ENCODE measurements around the gene ADGRV1.
"Not testable (repeated sequence)": the region's sequence is repeated elsewhere in the genome, so short reads cannot be mapped to it uniquely, and the experiment has no call there.

Gene ADGRV1

DNA sequence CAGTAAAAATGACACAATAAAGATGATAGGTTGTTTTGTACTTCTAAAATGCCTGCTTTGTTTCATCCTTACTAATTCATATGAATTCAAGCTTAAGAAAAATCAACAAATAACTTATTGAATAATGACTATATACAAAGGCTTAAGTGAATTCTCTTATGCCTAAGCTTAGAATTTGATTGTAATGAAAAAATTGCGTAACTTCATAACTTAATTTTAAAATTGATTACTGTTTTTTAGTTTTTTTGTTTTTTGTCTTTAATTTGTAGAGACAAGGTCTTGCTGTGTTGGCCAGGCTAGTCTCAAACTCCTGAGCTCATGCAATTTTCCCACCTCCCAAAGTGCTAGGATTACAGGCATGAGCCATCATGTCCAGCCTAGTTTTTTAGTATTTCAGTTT lies 432.6 kb downstream of the ADGRV1 start:
- no peak for DNase-seq (ENCODE audit: low spot score)

DNA sequence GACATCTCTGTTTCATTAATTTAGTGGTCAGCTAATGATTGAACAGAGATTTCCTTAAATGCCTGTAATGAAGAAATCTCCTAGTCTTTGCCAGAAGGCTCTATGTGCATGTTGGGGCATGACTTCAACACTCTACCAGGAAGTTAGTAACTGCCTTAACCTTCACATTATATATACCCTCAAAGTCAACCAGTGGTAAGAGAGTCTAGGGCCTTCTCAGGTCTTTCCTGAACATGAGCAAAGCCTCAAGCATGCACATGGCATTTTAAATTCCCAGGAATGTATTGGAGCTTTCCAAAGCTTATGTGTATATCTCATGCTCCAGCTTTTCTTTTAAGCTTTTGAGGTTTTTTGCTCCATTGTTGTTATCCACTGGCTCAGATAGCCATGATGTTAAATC lies 436.2 kb downstream of the ADGRV1 start:
- DNase-seq (ENCODE audit: low spot score): no peak

GRCh38 chr5:90996089-90996488 lies 437.5 kb downstream of the ADGRV1 start:
- no peak for DNase-seq (ENCODE audit: low spot score)

GRCh38 chr5:90997082-90997481 lies 438.5 kb downstream of the ADGRV1 start:
- DNase-seq (ENCODE audit: low spot score): no peak

DNA sequence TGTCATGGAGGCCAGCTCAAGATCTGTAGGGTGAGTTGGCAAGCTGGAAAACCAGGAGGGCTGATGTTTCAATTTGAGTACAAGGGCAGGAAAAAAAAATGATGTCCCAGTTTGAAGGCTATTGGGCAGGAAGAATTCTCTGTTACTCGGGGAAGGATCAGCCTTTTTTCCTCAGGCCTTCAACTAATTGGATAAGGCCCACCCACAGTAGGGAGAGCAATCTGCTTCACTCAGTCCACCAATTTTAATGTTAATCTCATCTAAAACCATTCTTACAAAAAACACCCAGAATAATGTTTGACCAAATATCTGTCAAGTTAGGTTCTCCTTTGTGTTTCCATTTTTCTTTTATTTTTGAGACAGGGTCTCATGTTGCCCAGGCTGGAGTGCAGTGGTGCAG lies 442.1 kb downstream of the ADGRV1 start:
- DNase-seq (ENCODE audit: low spot score): no peak

DNA sequence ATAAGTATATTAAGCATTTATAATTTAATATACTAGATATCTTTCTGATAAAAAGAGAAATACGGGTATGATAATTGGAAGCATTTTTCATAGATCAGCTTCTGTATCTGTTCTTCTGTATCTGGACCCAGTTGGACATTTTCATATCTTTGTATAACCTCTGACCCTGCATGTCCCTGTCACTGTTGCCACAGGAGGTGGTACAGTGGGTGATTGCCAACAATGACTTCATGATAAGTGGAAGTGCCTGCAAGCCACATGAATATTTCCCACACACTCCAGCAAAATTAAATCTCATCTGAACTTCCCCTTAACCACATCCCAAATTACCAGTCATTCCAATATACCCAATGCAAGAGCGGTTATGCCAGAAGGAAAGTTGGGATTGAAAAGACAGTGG lies 448.1 kb downstream of the ADGRV1 start:
- DNase-seq (ENCODE audit: low spot score): no peak

GRCh38 chr5:91007251-91007650 lies 448.7 kb downstream of the ADGRV1 start:
- DNase-seq (ENCODE audit: low spot score): no peak

DNA sequence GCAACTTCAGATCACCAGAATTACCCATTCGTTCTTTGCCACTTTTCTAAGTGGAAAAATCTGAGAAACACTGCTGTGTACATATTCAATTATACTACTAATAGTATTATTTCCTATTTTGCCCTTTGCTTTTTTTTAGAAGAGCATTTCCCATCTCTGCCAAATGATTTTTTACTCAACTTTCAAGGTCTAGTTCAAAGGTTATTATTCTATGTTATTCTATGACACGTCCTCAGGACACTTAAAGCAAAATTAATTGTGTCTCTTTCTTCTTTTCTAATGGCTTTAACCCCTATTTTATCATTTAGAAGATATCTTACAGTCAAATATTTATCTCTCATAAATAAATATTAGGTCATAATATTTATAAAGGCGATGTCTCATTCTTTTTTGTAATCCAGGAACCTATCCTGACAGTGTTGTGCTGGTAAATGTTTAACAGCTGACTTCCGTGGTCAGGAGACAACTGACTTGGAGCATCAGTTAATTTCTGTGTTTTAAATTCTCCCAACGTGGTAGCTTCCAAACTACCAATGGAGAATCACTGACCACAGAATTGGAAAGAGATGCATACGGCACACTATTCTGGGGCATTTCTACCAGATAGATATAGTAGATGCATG lies 449.3 kb downstream of the ADGRV1 start:
- no peak for DNase-seq (ENCODE audit: low spot score)

GRCh38 chr5:91010090-91010489 lies 451.5 kb downstream of the ADGRV1 start:
- no peak for DNase-seq (ENCODE audit: low spot score)

DNA sequence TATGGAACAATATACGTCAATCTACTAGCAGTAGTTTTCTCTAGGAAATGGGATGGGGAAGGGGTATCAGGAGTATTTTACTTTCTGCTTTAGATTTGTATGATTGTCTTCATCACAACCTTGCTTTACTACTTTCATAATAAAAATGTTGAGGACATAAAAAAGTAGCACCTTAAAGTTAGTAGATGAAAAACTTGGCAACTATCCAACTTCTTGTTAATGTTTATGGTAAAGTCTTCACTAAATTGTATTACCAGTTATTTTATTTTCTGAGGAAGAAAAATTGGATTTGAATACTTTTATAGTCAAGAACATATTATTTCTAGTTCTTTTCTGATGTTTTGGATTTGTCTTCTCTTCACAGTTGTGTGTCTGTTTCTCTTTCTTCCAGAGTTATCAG lies 452.4 kb downstream of the ADGRV1 start:
- no peak for DNase-seq (ENCODE audit: low spot score)

DNA sequence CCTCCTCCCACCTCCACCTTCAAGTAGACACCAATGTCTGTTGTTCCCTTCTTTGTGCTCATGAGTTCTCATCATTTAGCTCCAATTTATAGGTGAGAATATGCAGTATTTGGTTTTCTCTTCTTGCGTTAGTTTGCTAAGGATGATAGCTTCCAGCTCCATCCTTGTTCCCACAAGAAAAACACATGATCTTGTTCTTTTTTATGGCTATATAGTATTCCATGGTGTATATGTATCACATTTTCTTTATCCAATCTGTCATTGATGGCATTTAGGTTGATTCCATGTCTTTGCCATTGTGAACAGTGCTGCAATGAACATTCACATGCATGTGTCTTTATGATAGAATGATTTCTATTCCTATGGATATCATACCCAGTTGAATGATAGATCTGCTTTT lies 454.3 kb downstream of the ADGRV1 start:
- DNase-seq (ENCODE audit: low spot score): not testable (repeated sequence)

DNA sequence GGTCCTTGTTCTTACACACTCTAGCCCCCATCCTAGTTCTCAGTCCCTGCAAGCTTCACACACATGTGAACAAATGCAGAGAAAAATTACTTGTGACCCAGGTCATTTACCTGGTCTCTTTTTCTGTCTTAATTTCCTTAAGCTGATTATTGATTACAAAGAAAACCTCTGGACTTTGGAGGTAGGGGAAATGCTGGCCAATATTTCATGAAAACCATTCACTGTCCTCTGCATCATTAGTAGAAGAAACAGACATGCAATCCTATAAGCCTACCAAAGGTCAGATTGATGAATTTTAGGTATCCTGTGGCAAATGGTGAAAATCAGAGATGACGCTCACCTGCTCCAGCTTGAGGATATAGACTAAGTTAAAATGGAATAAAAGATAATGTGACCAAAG lies 457.7 kb downstream of the ADGRV1 start:
- no peak for DNase-seq (ENCODE audit: low spot score)

GRCh38 chr5:91016954-91017700 lies 458.5 kb downstream of the ADGRV1 start:
- no peak for DNase-seq (ENCODE audit: low spot score)

- DNase-seq (ENCODE audit: low spot score): no peak
Observed at GRCh38 chr5:91018200-91018599, 459.6 kb downstream of the ADGRV1 start.

- DNase-seq (ENCODE audit: low spot score): no peak
Observed at GRCh38 chr5:91018712-91019371, 460.2 kb downstream of the ADGRV1 start.

DNA sequence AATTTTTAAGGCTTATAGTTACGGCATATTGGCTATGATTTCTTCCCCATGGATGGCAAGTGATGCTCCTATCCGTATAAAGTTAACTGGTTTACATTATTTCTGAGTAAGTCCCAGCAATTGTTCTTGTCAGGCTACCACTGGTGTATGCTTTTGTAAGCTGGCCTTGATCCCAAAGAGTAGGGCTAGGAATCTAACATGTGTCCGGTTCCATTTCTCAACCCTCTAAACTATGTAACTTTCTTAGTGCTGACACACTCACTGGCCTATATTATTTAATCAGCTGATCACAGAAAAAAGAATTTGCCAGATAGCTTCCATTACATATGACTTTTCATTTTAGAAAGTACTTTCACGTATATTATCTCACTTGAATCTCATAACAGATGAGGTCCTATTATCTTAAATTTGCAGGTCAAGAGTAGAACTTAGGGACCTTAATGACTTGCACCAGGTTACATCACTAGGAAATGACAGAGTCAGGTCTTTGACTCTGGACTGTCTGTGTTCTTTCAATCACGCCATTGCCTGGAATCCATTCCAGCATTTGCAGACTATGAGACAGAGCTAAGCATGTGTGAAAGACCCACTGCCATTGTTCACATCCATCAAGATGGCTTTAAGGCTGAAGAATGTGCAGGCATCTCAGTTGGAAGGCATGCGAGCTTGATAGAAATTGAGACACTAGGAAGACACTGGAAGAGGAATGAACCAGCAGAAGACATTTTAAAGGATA lies 461.6 kb downstream of the ADGRV1 start:
- DNase-seq (ENCODE audit: low spot score): peak; percentile 2

DNA sequence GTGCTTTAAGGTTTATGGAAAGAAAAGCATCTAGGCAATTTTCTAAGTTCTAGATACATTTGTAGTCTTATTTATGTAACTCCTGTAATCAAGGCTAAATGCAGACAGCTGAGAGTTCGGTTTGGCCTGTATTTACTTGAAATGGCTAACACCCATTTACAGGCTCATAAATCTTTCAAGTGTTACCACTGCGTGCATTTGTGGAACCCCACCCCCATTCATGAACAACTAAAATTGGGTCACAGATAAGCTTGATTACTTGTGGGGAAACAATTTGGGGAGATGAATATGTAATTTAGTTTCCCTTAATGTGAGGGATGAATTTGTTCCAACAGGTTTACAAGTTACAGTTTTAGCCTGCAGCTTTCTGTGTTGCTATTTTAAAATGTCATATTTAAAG lies 463.9 kb downstream of the ADGRV1 start:
- no peak for DNase-seq (ENCODE audit: low spot score)

GRCh38 chr5:91024206-91024605 lies 465.6 kb downstream of the ADGRV1 start:
- DNase-seq (ENCODE audit: low spot score): no peak

DNA sequence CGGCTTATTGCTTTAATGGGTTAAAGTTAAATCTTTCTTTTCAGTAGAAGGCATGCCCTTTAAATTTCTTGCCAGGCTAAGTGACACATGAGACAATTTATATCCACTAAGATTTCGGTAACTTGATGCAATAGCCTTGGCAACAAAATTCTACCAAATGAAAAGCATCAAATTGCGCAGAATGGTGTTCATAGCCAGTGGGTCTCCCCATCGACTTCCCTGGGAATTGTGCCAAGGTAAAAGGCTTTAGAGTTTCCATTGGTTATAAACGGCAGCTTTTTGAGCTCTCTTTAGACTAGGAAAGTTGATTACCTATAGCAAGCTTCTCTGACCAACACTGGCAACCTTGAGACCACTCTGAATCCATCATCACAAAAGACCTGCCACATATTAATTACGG lies 466.1 kb downstream of the ADGRV1 start:
- DNase-seq (ENCODE audit: low spot score): no peak

GRCh38 chr5:91025449-91025848 lies 466.9 kb downstream of the ADGRV1 start:
- DNase-seq (ENCODE audit: low spot score): no peak

DNA sequence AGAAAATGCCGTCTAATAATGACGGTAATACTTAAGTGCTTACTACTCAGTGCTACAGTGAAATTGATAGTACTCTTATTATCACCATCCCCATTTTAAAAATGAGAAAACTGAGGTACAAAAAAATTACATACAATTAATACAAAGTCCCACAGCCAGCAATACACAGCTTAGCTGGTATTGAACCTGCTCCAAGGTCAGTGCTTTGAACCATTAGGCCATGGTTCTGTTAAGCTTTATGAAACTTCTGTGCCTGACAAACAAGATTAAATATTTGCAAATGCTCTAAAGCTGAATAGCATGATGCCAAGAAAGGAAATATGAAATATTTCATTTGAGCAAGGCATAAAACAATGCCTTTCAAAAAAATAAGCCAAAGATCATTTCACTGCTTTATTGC lies 467.4 kb downstream of the ADGRV1 start:
- DNase-seq (ENCODE audit: low spot score): no peak

- DNase-seq (ENCODE audit: low spot score): no peak
Observed at GRCh38 chr5:91026466-91026865, 467.9 kb downstream of the ADGRV1 start.

Measured in SK-N-DZ (cell line).